HUDEP-2 (cell line): ENCODE measurements around the gene HK3.

Experiments
- DNase-seq, 76 experiments: peaks; one replicate each; lab custom pipeline; 2025; ENCODE audit not compliant: unreplicated experiment in 76 of 76; lab: John Stamatoyannopoulos, UW

The HK3 gene

GRCh38 chr5:176899296-176899891, at the start of gene HK3:
Gene HK3 (minus strand): TSS chr5:176899346. CDS start chr5:176896159, 3,187 bp downstream.
- no peak for DNase-seq

GRCh38 chr5:176948458-176948857, 49.3 kb upstream of the HK3 start:
- no peak for DNase-seq

GRCh38 chr5:176947847-176948246, 48.7 kb upstream of the HK3 start:
- no peak for DNase-seq

GRCh38 chr5:176944268-176944667, 45.1 kb upstream of the HK3 start:
- DNase-seq: no peak

- no peak for DNase-seq
Measured at GRCh38 chr5:176943816-176944215, 44.7 kb upstream of the HK3 start.

- DNase-seq: peak in 41 of 76 experiments; percentile 1 to 61 (median 18)
Measured at GRCh38 chr5:176941951-176942350, 42.8 kb upstream of the HK3 start.

- no peak for DNase-seq
Measured at GRCh38 chr5:176938472-176938871, 39.3 kb upstream of the HK3 start.

GRCh38 chr5:176935017-176935416, 35.9 kb upstream of the HK3 start:
- no peak for DNase-seq

GRCh38 chr5:176934309-176934930, 35.3 kb upstream of the HK3 start:
- DNase-seq: no peak

- DNase-seq: peak in 1 of 76 experiments; percentile 13
Measured at GRCh38 chr5:176929654-176930053, 30.5 kb upstream of the HK3 start.

GRCh38 chr5:176927562-176927961, 28.4 kb upstream of the HK3 start:
- DNase-seq: no peak

GRCh38 chr5:176922817-176923216, 23.7 kb upstream of the HK3 start:
- no peak for DNase-seq

- DNase-seq: no peak
Measured at GRCh38 chr5:176921714-176922113, 22.6 kb upstream of the HK3 start.

GRCh38 chr5:176918613-176919012, 19.5 kb upstream of the HK3 start:
- DNase-seq: no peak

- DNase-seq: no peak
Measured at GRCh38 chr5:176916337-176916736, 17.2 kb upstream of the HK3 start.

GRCh38 chr5:176915906-176916305, 16.8 kb upstream of the HK3 start:
- DNase-seq: no peak

GRCh38 chr5:176912115-176912514, 13.0 kb upstream of the HK3 start:
- no peak for DNase-seq

GRCh38 chr5:176908675-176909368, 9.7 kb upstream of the HK3 start:
- no peak for DNase-seq

- DNase-seq: no peak
Measured at GRCh38 chr5:176906796-176907195, 7.7 kb upstream of the HK3 start.

- no peak for DNase-seq
Measured at GRCh38 chr5:176906126-176906525, 7.0 kb upstream of the HK3 start.

- no peak for DNase-seq
Measured at GRCh38 chr5:176904276-176904675, 5.1 kb upstream of the HK3 start.
